HepG2 (cell line): Measurements from ENCODE around the gene GABRB1. TPM values are rescaled to one million over a fixed set of nuclear protein-coding genes. Genes with fewer than 3 reads are reported as not detected.

Experiments used
- ATAC-seq: fragments of 200-7000 bp; cut with Tn5 transposase; 3 replicates; pipeline ENCODE4 v1.9.1; 2020; ENCODE audit warnings: mild to moderate bottlenecking, moderate library complexity
- BruUV-seq: library from RNA; stranded (reverse); fragments of 400-500 nt; replicated peaks from 2 replicates; lab custom pipeline; 2021; lab: Mats Ljungman, UMichigan
- CTCF ChIA-PET: fragments of 300-600 bp; formaldehyde crosslinking; extraction: SDS; loops from one replicate; lab custom pipeline; 2021; ENCODE audit warnings: low total read pairs, inconsistent platforms, low intra/inter-chr PET ratio; lab: Yijun Ruan, JAX
- POLR2A ChIA-PET: fragments of 350-600 bp; sonication (Branson Sonifier 250); formaldehyde crosslinking; loops from one replicate; lab custom pipeline; 2020; ENCODE audit warnings: antibody characterized with exemption, inconsistent platforms; lab: Yijun Ruan, JAX
- DNase-seq: peaks from one replicate; pipeline ENCODE4 v3.0.0-alpha.2; 2015; ENCODE audit warnings: low spot score
- FAIRE-seq: peaks from 3 replicates; lab custom pipeline; 2011; peaks lifted over from hg19 to GRCh38; lab: Jason Lieb, UNC
- H2AFZ ChIP-seq: one replicate; pipeline ENCODE4 v1.6.1; 2011; ENCODE audit warnings: low read length, inconsistent platforms
- H3K27ac ChIP-seq: fragments of 300-600 bp; 3 replicates; pipeline ENCODE4 v1.8.0; 2011; ENCODE audit warnings: mixed run types, mild to moderate bottlenecking, mixed read lengths, low read length, inconsistent platforms; ENCODE audit not compliant: insufficient read depth; ENCODE audit errors: extremely low read length
- H3K27me3 ChIP-seq, 2 experiments: fragments of 200-600 bp in 1 of 2; 2 replicates in 1 of 2; 3 replicates in 1 of 2; pipeline versions ENCODE4 v1.6.0 to v1.8.0; 2011; ENCODE audit warnings: low read length in 2 of 2, mild to moderate bottlenecking in 2 of 2, moderate library complexity in 2 of 2, inconsistent platforms in 1 of 2; ENCODE audit not compliant: insufficient read depth in 2 of 2, control insufficient read depth in 1 of 2
- H3K36me3 ChIP-seq, 2 experiments: fragments of 200-600 bp in 1 of 2; replicated peaks in 1 of 2; 2 replicates in 1 of 2; 3 replicates in 1 of 2; pipeline versions ENCODE4 v1.5.1 to v1.8.0; 2011; ENCODE audit warnings: low read length in 2 of 2, inconsistent platforms in 1 of 2; ENCODE audit not compliant: insufficient read depth in 2 of 2, control insufficient read depth in 1 of 2
- H3K4me1 ChIP-seq: 2 replicates; pipeline ENCODE4 v1.5.1; 2012; ENCODE audit warnings: low read length, inconsistent platforms; ENCODE audit not compliant: insufficient read depth
- H3K4me2 ChIP-seq: 2 replicates; pipeline ENCODE4 v1.6.0; 2011; ENCODE audit warnings: low read depth, low read length, inconsistent platforms
- H3K4me3 ChIP-seq, 3 experiments: fragments of 200-600 bp in 1 of 3; sonication (generic), shearing (Covaris generic) in 1 of 3; replicated peaks in 1 of 3; 2 replicates each; pipeline ENCODE4 v1.5.1; 2011 to 2016; ENCODE audit warnings: low read length in 3 of 3, inconsistent platforms in 2 of 3, low read depth in 2 of 3, mild to moderate bottlenecking in 2 of 3, control low read depth in 1 of 3, mixed read lengths in 1 of 3; ENCODE audit not compliant: insufficient read depth in 1 of 3
- H3K79me2 ChIP-seq: one replicate; pipeline ENCODE4 v1.6.1; 2011; ENCODE audit warnings: low read length, inconsistent platforms; ENCODE audit not compliant: insufficient read depth
- H3K9ac ChIP-seq: 2 replicates; pipeline ENCODE4 v1.6.0; 2011; ENCODE audit warnings: mild to moderate bottlenecking, low read depth, low read length, inconsistent platforms; ENCODE audit not compliant: insufficient read depth
- H3K9me3 ChIP-seq: 2 replicates; pipeline ENCODE4 v1.5.1; 2012; ENCODE audit warnings: mild to moderate bottlenecking, low read length
- H4K20me1 ChIP-seq: 2 replicates; pipeline ENCODE4 v1.6.0; 2011; ENCODE audit warnings: inconsistent platforms, mild to moderate bottlenecking, low read length, moderate library complexity; ENCODE audit not compliant: insufficient read depth
- AGO2 ChIP-seq: fragments of 200-400 bp; formaldehyde crosslinking; optimal IDR thresholded peaks from 2 replicates; pipeline ENCODE3; 2017; ENCODE audit warnings: mild to moderate bottlenecking, low read depth, low read length, moderate library complexity
- RFX3 ChIP-seq: IDR thresholded peaks from 2 replicates; pipeline ENCODE4 v1.6.1; 2016; ENCODE audit warnings: missing biosample characterization, missing genetic modification reagents
- RFX5 ChIP-seq: IDR thresholded peaks from 2 replicates; pipeline ENCODE4 v1.6.1; 2011; ENCODE audit warnings: low read depth, low read length, improper control_type of control experiment
- SOX13 ChIP-seq, 3 experiments: fragments of 450-650 bp in 1 of 3; sonication (generic) in 1 of 3; formaldehyde crosslinking in 1 of 3; IDR thresholded peaks in 2 of 3; conservative IDR thresholded peaks in 1 of 3; 2 replicates each; pipeline versions ENCODE4 v1.5.0 to v1.6.1; 2016 to 2020; ENCODE audit warnings: antibody characterized with exemption in 1 of 3, mild to moderate bottlenecking in 1 of 3, missing compliant biosample characterization in 1 of 3, missing genetic modification reagents in 1 of 3, moderate library complexity in 1 of 3
- STAT5B ChIP-seq: sonication (generic); formaldehyde crosslinking; IDR thresholded peaks from 2 replicates; pipeline ENCODE4 v1.4.0; 2020; ENCODE audit warnings: missing genetic modification reagents
- SYNCRIP ChIP-seq: fragments of 200-400 bp; formaldehyde crosslinking; IDR thresholded peaks from 2 replicates; pipeline ENCODE4 v1.6.1; 2018; ENCODE audit warnings: mild to moderate bottlenecking, low read depth, low read length; ENCODE audit not compliant: insufficient read depth
- ZFP36L2 ChIP-seq: sonication (generic); formaldehyde crosslinking; IDR thresholded peaks from 2 replicates; pipeline ENCODE4 v1.4.0; 2020; ENCODE audit warnings: missing genetic modification reagents
- ZFP62 ChIP-seq: sonication (generic); formaldehyde crosslinking; IDR thresholded peaks from 2 replicates; pipeline ENCODE4 v1.4.0; 2020; ENCODE audit warnings: missing genetic modification reagents
- ZFX ChIP-seq: sonication (generic); formaldehyde crosslinking; IDR thresholded peaks from 2 replicates; pipeline ENCODE4 v1.4.0; 2020; ENCODE audit warnings: mild to moderate bottlenecking, low read depth, missing genetic modification reagents, moderate library complexity
- ZMYM2 ChIP-seq: sonication (generic); formaldehyde crosslinking; IDR thresholded peaks from 2 replicates; pipeline ENCODE4 v1.8.0; 2022; ENCODE audit warnings: mild to moderate bottlenecking, missing genetic modification reagents
- ZNF335 ChIP-seq: sonication (generic); formaldehyde crosslinking; IDR thresholded peaks from 2 replicates; pipeline ENCODE4 v1.4.0; 2020; ENCODE audit warnings: missing genetic modification reagents
- ZNF496 ChIP-seq: sonication (generic); formaldehyde crosslinking; IDR thresholded peaks from 2 replicates; pipeline ENCODE4 v1.8.1; 2023; ENCODE audit warnings: mild to moderate bottlenecking, moderate library complexity, missing genetic modification reagents; ENCODE audit not compliant: insufficient replicate concordance
- ZNF629 ChIP-seq: sonication (generic); formaldehyde crosslinking; conservative IDR thresholded peaks from 2 replicates; pipeline ENCODE4 v1.5.0; 2020; ENCODE audit warnings: missing genetic modification reagents
- ZNF768 ChIP-seq: sonication (generic); formaldehyde crosslinking; IDR thresholded peaks from 2 replicates; pipeline ENCODE4 v1.4.0; 2020; ENCODE audit warnings: missing genetic modification reagents
- WGBS: methylation state at CpG from one replicate; pipeline ENCODE4 v1.1.6; 2017; ENCODE audit warnings: low lambda C conversion rate; 5-methylcytosine and 5-hydroxymethylcytosine counted together
- in situ Hi-C: cut with HindIII; loops from 2 replicates; pipeline ENCODE4 v1.10.0; 2017; ENCODE audit warnings: low pct_unique_long_range_greater_than_20kb; ENCODE audit not compliant: extremely low pct_ligation_motif_present
- intact Hi-C: fragments of 100-400 bp; cut with micrococcal nuclease; formaldehyde crosslinking; loops from one replicate; pipeline ENCODE4 v1.10.0; 2022; ENCODE audit not compliant: unreplicated experiment
- polyA plus RNA-seq, 8 experiments: library from polyadenylated mRNA; depleted of rRNA in 3 of 8; stranded (reverse) in 7 of 8; unstranded in 1 of 8; fragments of >200 nt; fragmentation: Illumina TruSeq in 4 of 8; extraction: Trizol in 4 of 8; gene quantifications; 2 replicates each; pipeline versions ENCODE4 v1.2.1 to v1.2.3, GENCODE V29; 2011 to 2016; ENCODE audit warnings: low read depth in 4 of 8, missing spikeins in 1 of 8, mixed read lengths in 1 of 8; ENCODE audit not compliant: insufficient read depth in 1 of 8
- total RNA-seq, 5 experiments: library from RNA; depleted of rRNA; stranded (reverse); fragments of >200 nt; fragmentation: Illumina TruSeq; extraction: Trizol; gene quantifications; 2 replicates each; pipeline ENCODE4 v1.2.3, GENCODE V29; 2016; ENCODE audit warnings: low read depth in 1 of 5
- TF ChIP-seq, protein P1 (sequence below): sonication (generic); formaldehyde crosslinking; IDR thresholded peaks from 2 replicates; pipeline ENCODE4 v1.8.1; 2023; ENCODE audit warnings: missing genetic modification reagents, inconsistent platforms, borderline replicate concordance
- TF ChIP-seq, protein P2 (sequence below): sonication (generic); formaldehyde crosslinking; IDR thresholded peaks from 2 replicates; pipeline ENCODE4 v1.5.0; 2020; ENCODE audit warnings: mild to moderate bottlenecking, missing genetic modification reagents

The GABRB1 gene
- total and polyA plus RNA-seq, 2 of the 13 experiments (the other 11 are each of a cell fraction or from before 2014, with no cell fraction given): not detected

DNA sequence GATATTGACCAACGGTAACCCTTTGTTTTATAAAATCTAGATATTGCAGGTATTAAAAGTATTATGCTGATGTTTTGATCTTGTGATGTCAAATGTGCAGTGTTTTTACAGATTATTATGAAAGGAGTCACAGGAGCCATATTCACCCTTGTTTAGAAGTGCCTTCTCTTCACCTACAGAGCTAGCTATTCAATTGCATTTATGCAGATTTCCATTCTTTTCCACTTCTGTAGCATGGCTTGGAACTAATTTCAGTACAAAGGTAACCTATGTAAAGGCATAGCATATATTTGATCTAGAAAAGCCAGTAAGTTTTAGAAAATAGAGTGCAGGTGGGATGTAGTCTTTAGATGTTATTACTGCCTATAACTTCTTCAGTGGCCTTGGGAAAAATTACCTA lies 176.2 kb downstream of the GABRB1 start:
- POLR2A ChIA-PET: no interaction called here

DNA sequence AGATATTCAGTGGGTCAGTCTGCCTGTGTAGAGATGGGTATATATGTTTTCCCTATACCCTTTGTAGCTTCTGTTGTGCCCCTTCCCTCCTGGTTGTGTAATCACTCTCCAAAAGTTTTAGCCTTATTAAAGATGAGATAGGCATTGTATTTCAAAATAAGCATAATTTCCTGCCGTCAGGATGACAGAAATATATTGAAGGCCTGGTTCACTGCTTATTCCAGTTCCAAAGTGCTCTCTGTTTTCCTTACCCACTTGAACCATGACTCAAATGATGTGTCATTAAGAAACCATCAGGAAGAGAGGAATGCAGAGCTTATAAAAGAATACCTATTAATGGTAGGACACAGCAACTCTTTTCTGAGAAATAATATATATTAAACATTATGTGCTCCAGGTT lies 178.5 kb downstream of the GABRB1 start:
- no peaks in the 10 kb centered on the region for H3K79me2 ChIP-seq
- WGBS: 0% methylated on average over 1 of the region's 1 CpG
- TF ChIP-seq SOX13 (IDR thresholded peaks at IDR 0.05) (no peak), SOX13 (CRISPR knock-in tag; conservative IDR thresholded peaks at IDR 0.05 in 1 of 2, IDR thresholded peaks at IDR 0.05 in 1 of 2) (no peak), ZMYM2 (CRISPR knock-in tag) (no peak), ZNF496 (CRISPR knock-in tag) (no peak), SYNCRIP (no peak), RFX5 (no peak), STAT5B (no peak), AGO2 (no peak), ZFP62 (CRISPR knock-in tag) (no peak), ZNF629 (CRISPR knock-in tag) (no peak), ZNF768 (no peak), RFX3 (CRISPR knock-in tag) (no peak), ZFP36L2 (no peak), ZNF335 (no peak), ZFX (CRISPR knock-in tag) (no peak)
- TF ChIP-seq, protein P1, sequence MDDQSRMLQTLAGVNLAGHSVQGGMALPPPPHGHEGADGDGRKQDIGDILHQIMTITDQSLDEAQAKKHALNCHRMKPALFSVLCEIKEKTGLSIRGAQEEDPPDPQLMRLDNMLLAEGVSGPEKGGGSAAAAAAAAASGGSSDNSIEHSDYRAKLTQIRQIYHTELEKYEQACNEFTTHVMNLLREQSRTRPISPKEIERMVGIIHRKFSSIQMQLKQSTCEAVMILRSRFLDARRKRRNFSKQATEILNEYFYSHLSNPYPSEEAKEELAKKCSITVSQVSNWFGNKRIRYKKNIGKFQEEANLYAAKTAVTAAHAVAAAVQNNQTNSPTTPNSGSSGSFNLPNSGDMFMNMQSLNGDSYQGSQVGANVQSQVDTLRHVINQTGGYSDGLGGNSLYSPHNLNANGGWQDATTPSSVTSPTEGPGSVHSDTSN (CRISPR knock-in tag): no peak
- TF ChIP-seq, protein P2, sequence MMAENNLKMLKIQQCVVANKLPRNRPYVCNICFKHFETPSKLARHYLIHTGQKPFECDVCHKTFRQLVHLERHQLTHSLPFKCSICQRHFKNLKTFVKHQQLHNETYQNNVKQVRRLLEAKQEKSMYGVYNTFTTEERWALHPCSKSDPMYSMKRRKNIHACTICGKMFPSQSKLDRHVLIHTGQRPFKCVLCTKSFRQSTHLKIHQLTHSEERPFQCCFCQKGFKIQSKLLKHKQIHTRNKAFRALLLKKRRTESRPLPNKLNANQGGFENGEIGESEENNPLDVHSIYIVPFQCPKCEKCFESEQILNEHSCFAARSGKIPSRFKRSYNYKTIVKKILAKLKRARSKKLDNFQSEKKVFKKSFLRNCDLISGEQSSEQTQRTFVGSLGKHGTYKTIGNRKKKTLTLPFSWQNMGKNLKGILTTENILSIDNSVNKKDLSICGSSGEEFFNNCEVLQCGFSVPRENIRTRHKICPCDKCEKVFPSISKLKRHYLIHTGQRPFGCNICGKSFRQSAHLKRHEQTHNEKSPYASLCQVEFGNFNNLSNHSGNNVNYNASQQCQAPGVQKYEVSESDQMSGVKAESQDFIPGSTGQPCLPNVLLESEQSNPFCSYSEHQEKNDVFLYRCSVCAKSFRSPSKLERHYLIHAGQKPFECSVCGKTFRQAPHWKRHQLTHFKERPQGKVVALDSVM (CRISPR knock-in tag): no peak
- H3K4me2 ChIP-seq: no peak overlapping the region
- FAIRE-seq (no peak), DNase-seq (no peak), ATAC-seq (no peak)
- no peak overlapping the region for H3K27ac ChIP-seq
- no peaks in the 10 kb centered on the region for H3K9me3 ChIP-seq
- in situ Hi-C loops: no loop called here
- H4K20me1 ChIP-seq: no peaks in the 10 kb centered on the region
- H3K4me1 ChIP-seq: no peaks in the 10 kb centered on the region
- H3K27me3 ChIP-seq: no peaks in the 10 kb centered on the region
- intact Hi-C loops: no loop called here
- no peak overlapping the region for H3K9ac ChIP-seq
- BruUV-seq: no TSS peak
- POLR2A ChIA-PET: no interaction called here
- CTCF ChIA-PET: no interaction called here
- H2AFZ ChIP-seq: no peak overlapping the region
- H3K36me3 ChIP-seq: no peaks in the 10 kb centered on the region
- no peak overlapping the region for H3K4me3 ChIP-seq

More for the DNA sequence above, 176.2 kb downstream of the GABRB1 start:
- DNase-seq (no peak), ATAC-seq (no peak), FAIRE-seq (no peak)
- in situ Hi-C loops: no loop called here
- no peak overlapping the region for H3K4me2 ChIP-seq
- no TSS peak for BruUV-seq
- H3K4me3 ChIP-seq: no peak overlapping the region
- no peaks in the 10 kb centered on the region for H4K20me1 ChIP-seq
- no peak overlapping the region for H2AFZ ChIP-seq
- H3K36me3 ChIP-seq: no peaks in the 10 kb centered on the region
- 75% methylated on average over 1 of the region's 1 CpG for WGBS
- intact Hi-C loops: no loop called here
- H3K9me3 ChIP-seq: no peaks in the 10 kb centered on the region
- no peak overlapping the region for H3K9ac ChIP-seq
- TF ChIP-seq AGO2: no peak
- no peak overlapping the region for H3K27ac ChIP-seq
- CTCF ChIA-PET: no interaction called here
- no peaks in the 10 kb centered on the region for H3K27me3 ChIP-seq
- H3K4me1 ChIP-seq: no peaks in the 10 kb centered on the region
- no peaks in the 10 kb centered on the region for H3K79me2 ChIP-seq
